Measurements from ENCODE around the gene ELFN2. TPM values are rescaled to one million over a fixed set of nuclear protein-coding genes. Genes with fewer than 3 reads are reported as not detected.

ELFN2 gene
- total and polyA plus RNA-seq, 9 donors = 0.01 to 0.05 (median 0.03) TPM; not detected in 5

GRCh38 chr22:37334859-37335805, 92.1 kb downstream of the ELFN2 start:
- no peak for DNase-seq
- Histone ChIP-seq H3K9me3 (no peaks in the 10 kb centered on the region), H3K4me1 (ENCODE audit: insufficient read depth) (no peaks in the 10 kb centered on the region), H3K27me3 (no peaks in the 10 kb centered on the region), H3K27ac (no peak overlapping the region), H3K4me3 (no peak overlapping the region), H3K36me3 (no peaks in the 10 kb centered on the region)
- TF ChIP-seq, protein P1, sequence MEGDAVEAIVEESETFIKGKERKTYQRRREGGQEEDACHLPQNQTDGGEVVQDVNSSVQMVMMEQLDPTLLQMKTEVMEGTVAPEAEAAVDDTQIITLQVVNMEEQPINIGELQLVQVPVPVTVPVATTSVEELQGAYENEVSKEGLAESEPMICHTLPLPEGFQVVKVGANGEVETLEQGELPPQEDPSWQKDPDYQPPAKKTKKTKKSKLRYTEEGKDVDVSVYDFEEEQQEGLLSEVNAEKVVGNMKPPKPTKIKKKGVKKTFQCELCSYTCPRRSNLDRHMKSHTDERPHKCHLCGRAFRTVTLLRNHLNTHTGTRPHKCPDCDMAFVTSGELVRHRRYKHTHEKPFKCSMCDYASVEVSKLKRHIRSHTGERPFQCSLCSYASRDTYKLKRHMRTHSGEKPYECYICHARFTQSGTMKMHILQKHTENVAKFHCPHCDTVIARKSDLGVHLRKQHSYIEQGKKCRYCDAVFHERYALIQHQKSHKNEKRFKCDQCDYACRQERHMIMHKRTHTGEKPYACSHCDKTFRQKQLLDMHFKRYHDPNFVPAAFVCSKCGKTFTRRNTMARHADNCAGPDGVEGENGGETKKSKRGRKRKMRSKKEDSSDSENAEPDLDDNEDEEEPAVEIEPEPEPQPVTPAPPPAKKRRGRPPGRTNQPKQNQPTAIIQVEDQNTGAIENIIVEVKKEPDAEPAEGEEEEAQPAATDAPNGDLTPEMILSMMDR (IDR thresholded peaks at IDR 0.05) = no peak
- WGBS, 3 donors = 3 to 4% (median 3%) methylated on average over 50 of the region's 50 CpGs
- intact Hi-C loops (cut with DNase I) = no loop called here

GRCh38 chr22:37334461-37334858, 92.8 kb downstream of the ELFN2 start:
- 2% methylated on average over 31 to 42 of the region's 42 CpGs for WGBS, 3 donors

GRCh38 chr22:37333724-37334460, 93.4 kb downstream of the ELFN2 start:
- TF ChIP-seq, protein P1 (IDR thresholded peaks at IDR 0.05) = no peak
- TF ChIP-seq EP300 (IDR thresholded peaks at IDR 0.05) (no peak), POLR2A (IDR thresholded peaks at IDR 0.05) (no peak)
- no peaks in the 10 kb centered on the region for H3K27me3 ChIP-seq
- WGBS, 3 donors = 22 to 29% (median 25%) methylated on average over 11 of the region's 11 CpGs
- DNase-seq = no peak
- no peak overlapping the region for H3K27ac ChIP-seq
- H3K9me3 ChIP-seq = no peaks in the 10 kb centered on the region
- no peak overlapping the region for H3K4me3 ChIP-seq
- no peaks in the 10 kb centered on the region for H3K36me3 ChIP-seq
- intact Hi-C loops (cut with DNase I) = no loop called here
- no peaks in the 10 kb centered on the region for H3K4me1 ChIP-seq (ENCODE audit: insufficient read depth)

More at GRCh38 chr22:37334461-37334858, 92.8 kb downstream of the ELFN2 start:
- Histone ChIP-seq H3K27me3 (no peaks in the 10 kb centered on the region), H3K36me3 (no peaks in the 10 kb centered on the region), H3K4me3 (no peak overlapping the region), H3K4me1 (ENCODE audit: insufficient read depth) (no peaks in the 10 kb centered on the region), H3K9me3 (no peaks in the 10 kb centered on the region), H3K27ac (no peak overlapping the region)
- no peak for DNase-seq
- intact Hi-C loops (cut with DNase I) = no loop called here
- TF ChIP-seq, protein P1 (IDR thresholded peaks at IDR 0.05) = no peak
- TF ChIP-seq POLR2A (IDR thresholded peaks at IDR 0.05) (no peak), EP300 (IDR thresholded peaks at IDR 0.05) (no peak)

GRCh38 chr22:37331856-37332536, 95.3 kb downstream of the ELFN2 start:
- WGBS, 3 donors = 53 to 66% (median 53%) methylated on average over 9 of the region's 9 CpGs
- intact Hi-C loops (cut with DNase I) = no loop called here
- H3K27me3 ChIP-seq = no peaks in the 10 kb centered on the region
- no peaks in the 10 kb centered on the region for H3K9me3 ChIP-seq
- H3K4me3 ChIP-seq = no peak overlapping the region
- no peak overlapping the region for H3K27ac ChIP-seq
- TF ChIP-seq POLR2A (IDR thresholded peaks at IDR 0.05) (no peak), EP300 (IDR thresholded peaks at IDR 0.05) (no peak)
- TF ChIP-seq, protein P1 (IDR thresholded peaks at IDR 0.05) = no peak
- DNase-seq = no peak
- no peaks in the 10 kb centered on the region for H3K4me1 ChIP-seq (ENCODE audit: insufficient read depth)
- H3K36me3 ChIP-seq = no peaks in the 10 kb centered on the region
